Metanephros (tissue), 1 donor: ENCODE data around the gene C1orf146. TPM values are rescaled to one million over a fixed set of nuclear protein-coding genes. Genes with fewer than 3 reads are reported as not detected.

ENCODE experiments used
- total RNA-seq: library from RNA; depleted of rRNA; stranded (reverse); fragments of >200 nt; gene quantifications from one replicate; pipeline ENCODE4 v1.2.3, GENCODE V29; 2014

Gene C1orf146
- not detected for total RNA-seq

GRCh38 chr1:92217721-92218120 is at the start of gene C1orf146:
C1orf146 (plus strand) TSS chr1:92217915; CDS start chr1:92231421, 13,506 bp downstream.

Other genes starting within 250 kb of the C1orf146 start
- 1.2 TPM for gene EPHX4, start 187.9 kb upstream of the C1orf146 start, total RNA-seq
- not detected for gene SETSIP, start 142.5 kb upstream of the C1orf146 start, total RNA-seq
- gene BTBD8, start 137.6 kb upstream of the C1orf146 start, total RNA-seq = 7.3 TPM
- 10.3 TPM for gene GLMN, start 81.1 kb downstream of the C1orf146 start, total RNA-seq
- 15.5 TPM for gene RPAP2, start 81.1 kb downstream of the C1orf146 start, total RNA-seq